SJCRH30 (cell line): Measurements from ENCODE around the gene PTPN13. TPM values are rescaled to one million over a fixed set of nuclear protein-coding genes. Genes with fewer than 3 reads are reported as not detected.

Experiments used
- DNase-seq, 2 experiments: peaks; one replicate each; pipeline ENCODE4 v3.0.0-alpha.2; 2015 to 2020
- H3K27ac ChIP-seq: fragments of 250-450 bp; sonication (Bioruptor Pico); 2 replicates; pipeline ENCODE4 v1.5.1; 2020; ENCODE audit warnings: mild to moderate bottlenecking, moderate library complexity
- H3K27me3 ChIP-seq: fragments of 250-450 bp; sonication (Bioruptor Pico); 2 replicates; pipeline ENCODE4 v1.5.1; 2020; ENCODE audit warnings: mild to moderate bottlenecking, moderate library complexity
- H3K36me3 ChIP-seq: fragments of 250-450 bp; sonication (Bioruptor Pico); 2 replicates; pipeline ENCODE4 v1.5.1; 2020; ENCODE audit warnings: mild to moderate bottlenecking, moderate library complexity
- H3K4me1 ChIP-seq: fragments of 250-450 bp; sonication (Bioruptor Pico); 2 replicates; pipeline ENCODE4 v1.5.1; 2020; ENCODE audit warnings: mild to moderate bottlenecking, moderate library complexity
- H3K4me3 ChIP-seq: fragments of 250-450 bp; sonication (Bioruptor Pico); 2 replicates; pipeline ENCODE4 v1.5.1; 2020; ENCODE audit warnings: mild to moderate bottlenecking, moderate library complexity
- H3K9me3 ChIP-seq: fragments of 250-450 bp; sonication (Bioruptor Pico); replicated peaks from 2 replicates; pipeline ENCODE4 v1.5.1; 2020; ENCODE audit warnings: mild to moderate bottlenecking, moderate library complexity
- total RNA-seq: library from RNA; depleted of rRNA; stranded (reverse); fragments of >200 nt; shearing (Covaris generic); gene quantifications from 2 replicates; pipeline ENCODE4 v1.2.3, GENCODE V29; 2014; rRNA removed

Gene PTPN13
- 18.1 and 20.0 TPM in 2 replicates for total RNA-seq

DNA sequence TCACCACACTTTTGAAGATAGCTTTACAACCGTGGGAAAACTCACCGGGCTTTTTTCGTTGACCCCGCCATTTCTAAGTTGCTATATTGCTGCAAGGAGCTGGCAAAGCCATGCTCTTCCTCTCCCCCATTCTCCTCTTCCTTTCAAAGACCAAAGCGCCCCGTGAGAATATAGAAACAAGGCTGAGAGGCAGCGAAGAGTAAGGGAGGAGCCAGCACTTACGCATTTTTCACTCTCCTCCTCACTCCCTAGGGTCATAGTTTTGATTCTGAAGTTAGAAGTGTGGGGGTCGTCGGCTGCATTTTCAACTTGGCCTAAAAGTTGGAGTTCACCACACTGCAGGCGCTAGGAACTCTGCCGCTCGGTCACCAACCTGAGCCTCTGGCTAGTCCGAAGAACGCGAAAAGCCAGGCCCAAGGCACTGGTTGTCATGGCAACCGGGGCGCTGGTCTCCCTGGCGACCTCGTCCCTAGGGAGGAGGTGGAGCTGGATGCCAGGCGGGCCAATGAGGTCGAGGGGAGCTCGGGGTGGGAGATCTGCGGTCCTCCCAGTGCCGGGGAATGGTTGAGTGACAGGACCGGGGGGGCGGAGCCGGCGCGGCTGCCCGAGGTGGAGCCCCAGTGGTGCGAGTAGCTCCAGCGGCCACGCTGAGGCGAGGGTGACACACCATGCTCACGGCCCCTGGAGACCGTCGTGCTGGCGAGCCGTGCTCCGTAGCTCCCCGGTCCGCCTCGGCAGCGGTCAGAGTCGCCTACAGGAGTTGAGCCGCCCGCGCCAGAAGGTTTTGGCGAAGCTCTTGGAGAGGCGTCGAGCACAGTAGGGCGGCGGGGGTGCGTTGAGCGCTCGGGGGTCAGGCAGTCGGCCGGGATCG is at the start of gene PTPN13:
Gene PTPN13 (plus strand): TSS at position 628 of the 871 bp plus-strand sequence. CDS start 40,942 bp downstream, outside the sequence.
- peak; percentile 100 for DNase-seq
- Histone ChIP-seq H3K4me1 (0 out of 2 replicates have a peak, but pooled peaks cover 3% of the 10 kb centered on the region), H3K27me3 (no peaks in the 10 kb centered on the region), H3K27ac (peak within 1 kb of the TSS; percentile 45), H3K4me3 (peak within 1 kb of the TSS; percentile 69), H3K36me3 (no peaks in the 10 kb centered on the region), H3K9me3 (no peaks in the 10 kb centered on the region)

GRCh38 chr4:86547140-86547539 is 47.0 kb upstream of the PTPN13 start:
- DNase-seq: no peak
- H3K4me1 ChIP-seq: peaks cover 6% of the 10 kb centered on the region; the same call in 1 of the 2 replicates

GRCh38 chr4:86549163-86549788 is 44.8 kb upstream of the PTPN13 start:
- no peaks in the 10 kb centered on the region for H3K27me3 ChIP-seq
- DNase-seq: no peak
- no peak overlapping the region for H3K27ac ChIP-seq
- H3K4me1 ChIP-seq: peaks cover 1% of the 10 kb centered on the region; the same call in 1 of the 2 replicates
- H3K4me3 ChIP-seq: no peak overlapping the region
- H3K36me3 ChIP-seq: no peaks in the 10 kb centered on the region
- no peaks in the 10 kb centered on the region for H3K9me3 ChIP-seq

More at GRCh38 chr4:86547140-86547539, 47.0 kb upstream of the PTPN13 start:
- H3K4me3 ChIP-seq: no peak overlapping the region
- no peaks in the 10 kb centered on the region for H3K36me3 ChIP-seq
- no peaks in the 10 kb centered on the region for H3K27me3 ChIP-seq
- no peaks in the 10 kb centered on the region for H3K9me3 ChIP-seq
- H3K27ac ChIP-seq: no peak overlapping the region

DNA sequence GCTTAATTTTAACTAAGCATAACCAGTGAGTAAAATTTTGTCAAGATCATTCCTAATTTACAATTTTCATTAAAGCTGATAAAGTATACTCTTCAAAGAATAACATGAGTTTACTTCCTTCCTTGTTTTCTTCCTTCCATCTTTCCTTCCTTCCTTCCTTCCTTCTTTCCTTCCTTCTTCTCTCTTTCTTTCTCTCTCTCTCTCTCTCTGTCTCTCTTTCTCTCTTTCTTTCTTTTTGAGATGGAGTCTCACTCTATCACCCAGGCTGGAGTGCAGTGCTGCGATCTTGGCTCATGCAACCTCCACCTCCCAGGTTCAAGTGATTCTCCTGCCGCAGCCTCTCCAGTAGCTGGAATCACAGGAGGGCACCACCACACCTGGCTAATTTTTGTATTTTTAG is 42.7 kb upstream of the PTPN13 start:
- Histone ChIP-seq H3K27ac (no peak overlapping the region), H3K4me3 (no peak overlapping the region), H3K9me3 (no peaks in the 10 kb centered on the region), H3K27me3 (no peaks in the 10 kb centered on the region), H3K4me1 (peaks cover 8% of the 10 kb centered on the region), H3K36me3 (no peaks in the 10 kb centered on the region)
- DNase-seq: no peak

DNA sequence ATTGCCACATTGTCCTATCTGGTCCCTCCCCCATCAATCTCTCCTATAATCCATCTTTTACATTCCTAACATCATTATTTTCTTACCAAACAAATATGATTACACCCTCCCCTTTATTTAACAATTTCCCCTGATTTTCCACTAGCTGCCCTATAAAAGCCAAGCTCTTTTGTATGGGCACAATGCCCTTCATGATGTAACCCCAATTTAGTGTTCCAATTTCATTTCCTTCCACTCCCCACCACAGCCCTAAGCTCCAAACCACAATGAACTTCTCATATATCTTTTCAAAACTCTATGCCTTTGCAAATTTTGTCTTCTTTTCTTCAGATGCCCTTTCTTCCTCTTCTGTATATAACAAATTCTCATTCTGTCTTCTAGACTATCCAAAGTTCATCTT is 39.5 kb upstream of the PTPN13 start:
- H3K27ac ChIP-seq: no peak overlapping the region
- peaks cover 17% of the 10 kb centered on the region for H3K4me1 ChIP-seq
- no peaks in the 10 kb centered on the region for H3K9me3 ChIP-seq
- peak in 1 of 2 experiments; percentile 56 for DNase-seq
- no peak overlapping the region for H3K4me3 ChIP-seq
- no peaks in the 10 kb centered on the region for H3K36me3 ChIP-seq
- H3K27me3 ChIP-seq: no peaks in the 10 kb centered on the region

- Histone ChIP-seq H3K9me3 (no peaks in the 10 kb centered on the region), H3K27me3 (no peaks in the 10 kb centered on the region), H3K4me3 (no peak overlapping the region), H3K4me1 (peaks cover 17% of the 10 kb centered on the region), H3K27ac (no peak overlapping the region), H3K36me3 (no peaks in the 10 kb centered on the region)
- DNase-seq: peak in 1 of 2 experiments; percentile 31
Observed at GRCh38 chr4:86556791-86557415, 37.2 kb upstream of the PTPN13 start.

GRCh38 chr4:86557526-86557925 is 36.6 kb upstream of the PTPN13 start:
- Histone ChIP-seq H3K27me3 (no peaks in the 10 kb centered on the region), H3K36me3 (no peaks in the 10 kb centered on the region), H3K27ac (no peak overlapping the region), H3K4me3 (no peak overlapping the region), H3K9me3 (no peaks in the 10 kb centered on the region), H3K4me1 (peaks cover 17% of the 10 kb centered on the region)
- no peak for DNase-seq

DNA sequence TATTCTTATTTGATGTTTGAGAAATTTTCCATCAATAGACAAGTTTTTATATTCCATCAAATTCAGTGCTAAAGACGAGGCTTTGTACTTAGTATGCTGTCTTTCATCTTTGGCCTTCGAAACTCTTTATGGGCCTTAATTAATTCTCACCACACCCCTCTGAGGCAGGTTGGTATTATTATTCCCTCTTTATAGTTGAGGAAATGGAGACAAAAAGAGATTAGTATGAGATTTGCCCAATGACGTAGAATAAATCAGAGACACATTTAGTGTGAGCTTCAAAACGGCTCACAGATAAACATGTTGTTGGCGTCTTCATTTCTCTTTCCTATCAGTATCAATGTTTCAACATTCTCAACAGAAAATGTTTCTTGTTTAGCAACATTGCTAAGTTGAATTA is 35.9 kb upstream of the PTPN13 start:
- no peak for DNase-seq
- no peaks in the 10 kb centered on the region for H3K27me3 ChIP-seq
- H3K4me3 ChIP-seq: no peak overlapping the region
- no peak overlapping the region for H3K27ac ChIP-seq
- H3K9me3 ChIP-seq: no peaks in the 10 kb centered on the region
- H3K4me1 ChIP-seq: peaks cover 17% of the 10 kb centered on the region
- no peaks in the 10 kb centered on the region for H3K36me3 ChIP-seq

GRCh38 chr4:86558797-86559196 is 35.3 kb upstream of the PTPN13 start:
- no peaks in the 10 kb centered on the region for H3K27me3 ChIP-seq

GRCh38 chr4:86560447-86560846 is 33.7 kb upstream of the PTPN13 start:
- DNase-seq: no peak
- no peaks in the 10 kb centered on the region for H3K36me3 ChIP-seq
- peaks cover 9% of the 10 kb centered on the region for H3K4me1 ChIP-seq
- H3K27ac ChIP-seq: no peak overlapping the region
- no peak overlapping the region for H3K4me3 ChIP-seq
- no peaks in the 10 kb centered on the region for H3K9me3 ChIP-seq
- no peaks in the 10 kb centered on the region for H3K27me3 ChIP-seq

More at GRCh38 chr4:86558797-86559196, 35.3 kb upstream of the PTPN13 start:
- Histone ChIP-seq H3K27ac (no peak overlapping the region), H3K4me3 (no peak overlapping the region), H3K4me1 (peaks cover 17% of the 10 kb centered on the region), H3K9me3 (no peaks in the 10 kb centered on the region), H3K36me3 (no peaks in the 10 kb centered on the region)
- no peak for DNase-seq

DNA sequence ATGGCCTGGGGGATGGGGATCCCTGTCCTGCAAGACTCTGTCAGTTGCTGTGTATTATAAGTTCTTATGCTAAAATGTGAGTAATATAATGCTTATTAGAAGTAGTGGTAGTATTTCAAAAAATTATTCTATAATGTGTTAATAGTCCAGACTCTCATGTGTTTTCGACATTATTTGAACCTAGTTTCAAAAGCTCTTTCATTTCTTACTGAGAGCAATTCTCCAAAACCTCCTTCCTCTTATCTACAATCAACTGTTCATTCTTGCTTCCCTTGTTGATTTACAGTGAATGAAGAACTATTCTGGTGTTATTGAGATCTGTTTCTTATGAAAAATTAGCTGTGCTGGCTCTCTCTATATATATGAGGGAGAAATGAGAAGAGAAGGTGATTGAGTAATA is 32.9 kb upstream of the PTPN13 start:
- no peaks in the 10 kb centered on the region for H3K27me3 ChIP-seq
- H3K27ac ChIP-seq: no peak overlapping the region
- peaks cover 9% of the 10 kb centered on the region; the same call in 1 of the 2 replicates for H3K4me1 ChIP-seq
- H3K9me3 ChIP-seq: no peaks in the 10 kb centered on the region
- H3K4me3 ChIP-seq: no peak overlapping the region
- no peak for DNase-seq
- H3K36me3 ChIP-seq: no peaks in the 10 kb centered on the region

DNA sequence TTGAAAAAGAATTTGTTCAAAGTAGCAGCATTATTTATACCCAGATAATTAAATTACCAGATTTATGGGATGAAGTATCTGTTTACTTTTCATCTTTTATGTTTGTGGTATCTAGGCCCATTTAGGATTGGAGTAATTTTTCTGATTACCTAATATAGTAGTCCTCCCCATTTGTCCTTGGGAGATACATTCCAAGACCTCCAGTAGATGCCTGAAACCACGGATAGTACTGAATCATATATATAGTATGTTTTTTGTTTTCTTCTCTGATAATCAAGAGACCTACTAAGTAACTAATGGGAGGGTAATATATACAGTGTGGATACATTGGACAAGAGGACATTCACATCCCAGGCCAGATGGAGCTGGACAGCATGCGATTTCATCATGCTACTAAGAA is 30.7 kb upstream of the PTPN13 start:
- H3K4me3 ChIP-seq: no peak overlapping the region
- no peaks in the 10 kb centered on the region for H3K4me1 ChIP-seq
- DNase-seq: no peak
- no peak overlapping the region for H3K27ac ChIP-seq
- H3K27me3 ChIP-seq: no peaks in the 10 kb centered on the region
- no peaks in the 10 kb centered on the region for H3K36me3 ChIP-seq
- no peaks in the 10 kb centered on the region for H3K9me3 ChIP-seq

- no peak overlapping the region for H3K27ac ChIP-seq
- H3K4me1 ChIP-seq: no peaks in the 10 kb centered on the region
- DNase-seq: no peak
- no peaks in the 10 kb centered on the region for H3K36me3 ChIP-seq
- H3K4me3 ChIP-seq: no peak overlapping the region
- H3K27me3 ChIP-seq: no peaks in the 10 kb centered on the region
- H3K9me3 ChIP-seq: no peaks in the 10 kb centered on the region
Observed at GRCh38 chr4:86564795-86565194, 29.3 kb upstream of the PTPN13 start.

DNA sequence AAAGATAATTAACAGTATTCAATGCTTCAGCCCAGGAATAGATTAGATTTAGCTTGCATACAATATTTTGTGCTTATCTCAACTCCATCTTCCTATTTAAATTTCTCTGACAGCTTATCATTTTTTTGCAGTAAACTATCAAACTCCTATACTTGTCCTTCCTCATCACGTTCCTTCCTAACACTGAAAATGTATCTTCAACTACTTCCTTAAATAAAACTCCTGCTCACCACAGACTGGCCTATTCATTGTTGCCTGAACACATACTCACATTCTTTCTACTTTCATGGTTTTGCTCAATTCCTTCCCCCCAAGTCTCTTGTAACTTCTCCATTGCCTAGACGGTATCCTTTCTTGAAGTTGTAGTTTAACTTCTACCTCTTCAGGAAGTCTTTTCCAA is 28.5 kb upstream of the PTPN13 start:
- H3K27me3 ChIP-seq: no peaks in the 10 kb centered on the region
- H3K36me3 ChIP-seq: no peaks in the 10 kb centered on the region
- H3K9me3 ChIP-seq: no peaks in the 10 kb centered on the region
- H3K27ac ChIP-seq: no peak overlapping the region
- no peak overlapping the region for H3K4me3 ChIP-seq
- DNase-seq: no peak
- no peaks in the 10 kb centered on the region for H3K4me1 ChIP-seq
